Gastrocnemius medialis (tissue), 4 donors: ENCODE measurements around the gene DNAJC5G. TPM values are rescaled to one million over a fixed set of nuclear protein-coding genes. Genes with fewer than 3 reads are reported as not detected.

Experiments used
- ATAC-seq, 2 donors: fragments of 150-250 bp; one replicate each; pipeline ENCODE4 v1.9.1; 2016
- DNase-seq, 2 donors: peaks; one replicate each; pipeline ENCODE4 v3.0.0-alpha.2; 2019
- H3K27ac ChIP-seq, 4 donors: fragments of 200-600 bp; sonication (generic); 1 replicate in 1 of 4; 2 replicates in 3 of 4; pipeline ENCODE4 v1.5.1; 2016 to 2018; ENCODE audit warnings: mild to moderate bottlenecking in 2 of 4, moderate library complexity in 1 of 4
- H3K27me3 ChIP-seq, 3 donors: fragments of 200-600 bp; sonication (generic) in 2 of 3; 1 replicate in 1 of 3; 2 replicates in 2 of 3; pipeline versions ENCODE4 v1.5.1 to v1.6.0; 2016 to 2019; ENCODE audit warnings: mild to moderate bottlenecking in 1 of 3, moderate library complexity in 1 of 3
- H3K36me3 ChIP-seq, 2 donors: fragments of 200-600 bp; sonication (generic) in 1 of 2; one replicate each; pipeline ENCODE4 v1.5.1; 2017 to 2018
- H3K4me1 ChIP-seq, 2 donors: fragments of 200-600 bp; sonication (generic) in 1 of 2; one replicate each; pipeline ENCODE4 v1.5.1; 2016 to 2017; ENCODE audit warnings: mild to moderate bottlenecking in 2 of 2
- H3K4me3 ChIP-seq, 4 donors: fragments of 200-600 bp; sonication (generic) in 3 of 4; 1 replicate in 1 of 4; 2 replicates in 3 of 4; pipeline ENCODE4 v1.5.1; 2016 to 2019; ENCODE audit warnings: mild to moderate bottlenecking in 2 of 4
- H3K9me3 ChIP-seq, 3 donors: fragments of 200-600 bp; sonication (generic) in 2 of 3; 1 replicate in 1 of 3; 2 replicates in 2 of 3; pipeline ENCODE4 v1.5.1; 2016 to 2019
- CTCF ChIP-seq, 5 experiments: fragments of 450-650 bp in 3 of 5; fragments of 200-600 bp in 2 of 5; sonication (generic) in 2 of 5; IDR thresholded peaks in 4 of 5; conservative IDR thresholded peaks in 1 of 5; 1 replicate in 4 of 5; 2 replicates in 1 of 5; pipeline ENCODE4 v1.5.1; 2016 to 2019; ENCODE audit warnings: antibody characterized with exemption in 5 of 5, mild to moderate bottlenecking in 3 of 5, moderate library complexity in 3 of 5
- POLR2A ChIP-seq, 2 donors: fragments of 450-650 bp; IDR thresholded peaks; one replicate each; pipeline ENCODE4 v1.6.1; 2017; ENCODE audit warnings: antibody characterized with exemption in 2 of 2, mild to moderate bottlenecking in 2 of 2, moderate library complexity in 2 of 2
- in situ Hi-C, 4 donors: fragments of 200-750 bp; cut with MboI; loops; one replicate each; pipeline versions ENCODE4 v1.15.0 to v1.8.0; 2017; ENCODE audit warnings: low sequenced_read_pairs in 4 of 4
- intact Hi-C: fragments of 100-400 bp; cut with DNase I; formaldehyde crosslinking; loops from one replicate; pipeline ENCODE4 v1.15.1; 2023; ENCODE audit warnings: low total_unique reads
- total RNA-seq, 4 donors: library from RNA; depleted of rRNA; stranded (reverse); fragments of >200 nt; gene quantifications; one replicate each; pipeline versions ENCODE4 v1.1.0 to v1.2.3, GENCODE V29; 2016

The DNAJC5G gene
- total RNA-seq, 4 donors from 2014 or later: not detected

GRCh38 chr2:27233341-27233740, 41.9 kb upstream of the DNAJC5G start:
- intact Hi-C loops: no loop called here
- peaks cover 4 to 96% of the 10 kb centered on the region in 2 donors for H3K36me3 ChIP-seq
- in situ Hi-C loops: no loop called here
- no peaks in the 10 kb centered on the region for H3K27me3 ChIP-seq
- no peak overlapping the region for H3K27ac ChIP-seq
- no peak for TF ChIP-seq CTCF (IDR thresholded peaks at IDR 0.05 in 4 of 5, conservative IDR thresholded peaks at IDR 0.05 in 1 of 5)
- no peak for TF ChIP-seq POLR2A (IDR thresholded peaks at IDR 0.05)
- ATAC-seq: no peak
- no peak for DNase-seq
- H3K4me3 ChIP-seq: no peak overlapping the region
- no peaks in the 10 kb centered on the region for H3K4me1 ChIP-seq
- H3K9me3 ChIP-seq: no peaks in the 10 kb centered on the region

DNA sequence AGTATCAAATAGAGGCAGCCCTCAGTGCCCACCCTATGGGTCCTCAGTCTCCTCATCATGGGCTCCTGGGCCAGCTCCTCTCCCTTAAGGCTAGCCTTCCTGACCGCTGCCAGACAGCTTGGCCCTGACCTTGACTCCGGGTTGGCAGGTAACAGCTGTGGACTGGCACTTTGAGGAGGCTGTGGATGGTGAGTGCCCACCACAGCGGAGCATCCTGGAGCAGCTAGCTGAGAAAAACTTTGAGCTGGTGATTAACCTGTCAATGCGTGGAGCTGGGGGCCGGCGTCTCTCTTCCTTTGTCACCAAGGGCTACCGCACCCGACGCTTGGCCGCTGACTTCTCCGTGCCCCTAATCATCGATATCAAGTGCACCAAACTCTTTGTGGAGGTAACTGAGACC, 39.1 kb upstream of the DNAJC5G start:
- no peaks in the 10 kb centered on the region for H3K4me1 ChIP-seq
- peaks cover 4 to 100% of the 10 kb centered on the region in 2 donors for H3K36me3 ChIP-seq
- intact Hi-C loops (no loop called here), in situ Hi-C loops (no loop called here)
- no peaks in the 10 kb centered on the region for H3K27me3 ChIP-seq
- H3K9me3 ChIP-seq: no peaks in the 10 kb centered on the region
- H3K4me3 ChIP-seq: no peak overlapping the region
- ATAC-seq (no peak), DNase-seq (no peak)
- no peak overlapping the region for H3K27ac ChIP-seq
- TF ChIP-seq CTCF (IDR thresholded peaks at IDR 0.05 in 4 of 5, conservative IDR thresholded peaks at IDR 0.05 in 1 of 5): no peak
- no peak for TF ChIP-seq POLR2A (IDR thresholded peaks at IDR 0.05)

DNA sequence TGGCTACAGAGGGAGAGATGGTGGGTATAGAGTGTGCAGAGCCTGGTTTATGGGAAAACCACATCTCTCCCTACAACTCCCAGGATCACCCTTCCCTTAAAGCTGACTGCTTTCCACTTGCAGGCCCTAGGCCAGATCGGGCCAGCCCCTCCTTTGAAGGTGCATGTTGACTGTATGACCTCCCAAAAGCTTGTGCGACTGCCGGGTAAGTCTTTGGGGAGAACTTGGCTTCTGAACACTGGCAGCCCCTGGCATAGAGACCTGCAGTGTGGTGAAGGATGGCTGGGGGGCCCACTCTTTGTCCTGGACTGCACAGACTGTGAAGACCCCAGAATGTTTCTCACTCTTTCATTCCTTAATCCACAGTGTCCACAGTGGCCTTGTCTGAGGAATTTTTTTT, 38.6 kb upstream of the DNAJC5G start:
- ATAC-seq: no peak
- no peaks in the 10 kb centered on the region for H3K27me3 ChIP-seq
- no peak overlapping the region for H3K4me3 ChIP-seq
- in situ Hi-C loops: no loop called here
- DNase-seq: no peak
- no peaks in the 10 kb centered on the region for H3K9me3 ChIP-seq
- H3K27ac ChIP-seq: no peak overlapping the region
- intact Hi-C loops: no loop called here
- H3K4me1 ChIP-seq: no peaks in the 10 kb centered on the region
- no peak for TF ChIP-seq CTCF (IDR thresholded peaks at IDR 0.05 in 4 of 5, conservative IDR thresholded peaks at IDR 0.05 in 1 of 5)
- TF ChIP-seq POLR2A (IDR thresholded peaks at IDR 0.05): no peak
- H3K36me3 ChIP-seq: peaks cover 4 to 100% of the 10 kb centered on the region in 2 donors

- Histone ChIP-seq H3K4me1 (no peaks in the 10 kb centered on the region), H3K4me3 (no peak overlapping the region), H3K36me3 (peaks cover 4 to 100% of the 10 kb centered on the region in 2 donors), H3K27me3 (no peaks in the 10 kb centered on the region), H3K27ac (no peak overlapping the region), H3K9me3 (no peaks in the 10 kb centered on the region)
- ATAC-seq (no peak), DNase-seq (no peak)
- intact Hi-C loops: no loop called here
- TF ChIP-seq CTCF (IDR thresholded peaks at IDR 0.05 in 4 of 5, conservative IDR thresholded peaks at IDR 0.05 in 1 of 5): no peak
- no peak for TF ChIP-seq POLR2A (IDR thresholded peaks at IDR 0.05)
- in situ Hi-C loops: no loop called here
These were observed 37.8 kb upstream of the DNAJC5G start for GRCh38 chr2:27237341-27237945.

DNA sequence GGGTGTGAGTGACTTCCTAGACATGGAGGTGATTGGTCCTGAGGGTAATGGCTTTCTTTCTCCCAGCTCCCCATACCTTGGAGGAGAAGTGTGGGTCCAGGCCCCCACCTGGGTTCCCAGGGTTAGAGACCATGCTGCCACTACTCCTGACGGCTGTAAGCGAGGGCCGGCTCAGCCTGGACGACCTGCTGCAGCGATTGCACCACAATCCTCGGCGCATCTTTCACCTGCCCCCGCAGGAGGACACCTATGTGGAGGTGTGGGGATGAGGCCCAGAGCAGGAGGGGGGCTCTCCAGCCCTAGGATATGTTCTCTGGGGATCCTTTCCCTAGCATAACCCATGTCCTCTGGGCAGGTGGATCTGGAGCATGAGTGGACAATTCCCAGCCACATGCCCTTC, 36.3 kb upstream of the DNAJC5G start:
- in situ Hi-C loops: no loop called here
- intact Hi-C loops: no loop called here

More for the DNA sequence above, 36.3 kb upstream of the DNAJC5G start:
- Histone ChIP-seq H3K9me3 (no peaks in the 10 kb centered on the region), H3K4me3 (no peak overlapping the region), H3K36me3 (peaks cover 4 to 99% of the 10 kb centered on the region in 2 donors), H3K27ac (no peak overlapping the region), H3K27me3 (no peaks in the 10 kb centered on the region), H3K4me1 (no peaks in the 10 kb centered on the region)
- no peak for ATAC-seq
- no peak for DNase-seq
- TF ChIP-seq POLR2A (IDR thresholded peaks at IDR 0.05) (no peak), CTCF (IDR thresholded peaks at IDR 0.05 in 4 of 5, conservative IDR thresholded peaks at IDR 0.05 in 1 of 5) (no peak)
